ENCODE results near the gene TRIM59.
"Not testable (repeated sequence)": the region's sequence is repeated elsewhere in the genome, so short reads cannot be mapped to it uniquely, and the experiment has no call there.

The TRIM59 gene

DNA sequence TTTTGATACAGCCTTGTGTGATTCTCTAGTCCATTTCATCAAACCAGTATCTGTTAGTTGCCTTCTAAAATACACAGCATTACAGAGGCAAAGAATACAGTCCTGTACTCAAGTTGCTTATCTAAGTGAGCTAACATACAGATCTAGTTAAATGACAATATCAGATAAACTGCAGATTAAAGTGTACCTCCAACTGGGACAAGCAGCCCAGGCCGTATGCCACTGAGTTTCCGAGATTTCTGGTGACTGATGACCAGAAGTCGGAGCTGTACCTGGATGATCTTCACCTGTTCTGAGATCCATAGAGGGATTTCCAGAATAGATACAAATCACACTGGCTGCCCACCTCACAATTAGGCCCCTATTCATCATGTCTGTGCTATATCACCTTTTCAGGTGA lies 6.3 kb upstream of the TRIM59 start:
- no peak for DNase-seq (ENCODE audit: low read depth)

DNA sequence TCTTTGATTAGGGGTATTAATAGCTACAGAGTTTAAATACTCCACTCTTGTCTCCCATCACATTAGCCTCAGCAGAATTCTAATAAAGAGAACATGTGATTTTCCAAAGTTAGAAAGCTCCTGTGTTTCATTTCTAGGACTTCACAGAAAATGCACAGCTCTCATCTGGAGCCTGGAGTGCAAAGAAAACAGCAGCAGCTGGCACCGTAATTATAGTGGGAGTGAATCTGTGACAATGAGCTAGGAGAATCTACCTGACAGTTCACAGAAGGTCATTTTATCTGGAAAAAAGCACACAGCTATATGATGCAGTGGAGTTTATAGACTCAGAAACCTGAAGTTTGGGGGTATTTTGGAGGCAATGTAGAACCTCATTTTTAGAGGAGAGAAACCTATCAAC lies 5.4 kb upstream of the TRIM59 start:
- DNase-seq (ENCODE audit: low read depth): no peak

DNA sequence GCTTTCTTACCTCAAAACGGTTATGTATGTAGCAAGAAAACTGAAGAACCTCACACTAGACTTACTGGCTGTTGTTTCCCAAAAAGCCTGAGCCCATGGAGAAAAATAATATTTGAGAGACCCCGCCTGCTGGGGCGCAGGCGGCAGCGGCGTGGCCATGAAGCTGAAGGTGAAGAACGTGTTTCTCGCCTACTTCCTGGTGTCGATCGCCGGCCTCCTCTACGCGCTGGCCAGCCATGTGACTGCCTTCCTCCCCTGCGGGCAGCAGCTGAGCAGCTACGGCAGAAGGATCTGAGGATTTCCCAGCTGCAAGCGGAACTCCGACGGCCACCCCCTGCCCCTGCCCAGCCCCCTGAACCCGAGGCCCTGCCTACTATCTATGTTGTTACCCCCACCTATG lies 2.7 kb upstream of the TRIM59 start:
- not testable (repeated sequence) for DNase-seq (ENCODE audit: low read depth)

DNA sequence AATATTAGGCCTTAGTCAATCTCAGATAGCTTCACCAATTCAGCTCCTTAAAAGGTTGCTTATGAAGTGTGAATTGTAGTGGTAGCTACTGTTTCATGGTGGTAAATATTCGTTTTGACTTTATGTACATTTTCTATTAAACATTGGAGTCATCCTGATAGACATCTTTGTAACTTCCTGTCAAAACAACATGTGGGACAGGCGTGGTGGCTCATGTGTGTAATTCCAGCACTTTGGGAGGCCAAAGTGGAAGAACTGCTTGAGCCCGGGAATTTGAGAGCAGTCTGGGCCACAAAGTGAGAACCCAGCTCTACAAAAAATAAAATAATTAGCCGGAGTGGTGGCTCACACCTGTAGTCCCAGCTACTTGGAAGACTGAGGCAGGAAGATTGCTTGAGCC lies 2.0 kb upstream of the TRIM59 start:
- DNase-seq (ENCODE audit: low read depth): no peak

DNA sequence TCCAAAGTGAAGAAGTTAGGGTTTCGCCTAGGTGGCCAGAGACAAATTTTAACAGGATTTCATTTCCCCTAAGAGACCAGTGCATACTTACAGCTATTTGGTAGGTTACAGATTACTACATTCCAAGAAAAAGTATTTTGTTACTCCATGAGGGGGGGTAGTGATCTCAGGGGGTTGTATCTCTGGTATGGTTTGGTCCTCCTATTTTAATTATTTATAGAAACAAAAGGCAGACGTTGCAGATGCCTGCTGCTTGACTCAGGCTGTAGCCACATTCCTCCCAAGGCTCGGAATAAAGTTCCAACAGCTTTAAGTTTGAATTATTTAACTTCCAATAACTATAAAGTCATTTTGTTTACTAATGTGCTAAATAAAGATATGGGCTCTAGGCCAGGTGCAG lies 1.3 kb upstream of the TRIM59 start:
- peak; percentile 79 for DNase-seq (ENCODE audit: low read depth)

DNA sequence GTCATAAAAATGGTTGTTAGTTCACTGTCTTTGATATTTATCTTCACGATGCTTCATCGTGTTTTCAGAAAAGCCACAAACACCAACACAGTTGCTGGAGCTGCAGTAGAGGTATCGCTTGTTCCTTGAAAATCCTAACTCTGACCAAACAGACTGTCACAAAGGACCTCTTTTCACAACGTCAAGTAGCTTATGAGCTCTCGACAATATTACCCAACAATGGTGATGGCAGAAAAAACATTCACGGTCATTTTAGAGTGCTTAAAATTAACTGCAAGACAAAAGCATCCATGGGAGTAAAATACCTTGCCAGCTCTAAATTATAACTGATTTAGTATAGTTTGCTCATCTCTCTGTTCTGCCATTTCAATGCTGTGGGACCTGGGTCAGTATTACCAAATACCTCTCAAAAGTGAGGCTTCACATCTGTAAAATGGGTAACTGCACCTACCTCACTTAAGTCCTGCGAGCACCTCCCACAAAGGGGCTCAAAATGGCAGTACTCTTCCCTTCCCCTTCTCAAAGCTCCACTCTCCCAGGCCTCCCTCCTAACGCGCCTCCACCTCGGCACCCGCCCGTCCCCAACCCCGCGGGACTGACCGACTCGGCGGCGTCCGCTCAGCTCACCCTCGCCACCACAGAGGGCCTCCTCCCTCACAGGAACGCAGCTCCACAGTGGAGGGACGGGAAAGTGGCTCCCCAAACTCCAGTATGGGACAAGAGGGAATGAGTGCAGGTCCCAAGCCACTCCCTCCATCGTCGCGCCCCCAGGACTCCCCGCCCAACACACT lies 546 bp downstream of the TRIM59 start:
- DNase-seq (ENCODE audit: low read depth): no peak

DNA sequence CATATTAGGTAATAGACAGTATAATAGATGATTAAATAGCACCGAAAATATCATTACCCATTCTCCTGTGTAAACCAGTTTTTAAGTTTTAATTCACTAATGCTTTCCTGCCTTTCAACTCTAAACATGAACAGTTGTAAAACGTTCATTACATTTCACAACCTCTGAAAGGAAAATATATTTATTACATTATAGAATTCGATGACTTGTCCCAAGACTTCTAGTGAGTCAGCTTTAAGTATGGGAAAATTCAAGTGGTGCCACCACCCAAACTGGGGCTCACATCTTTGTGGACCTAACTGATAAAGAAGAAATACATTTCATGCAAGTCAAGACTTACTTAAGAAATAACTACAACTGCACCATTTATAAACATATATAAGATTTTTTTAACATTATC lies 2.0 kb downstream of the TRIM59 start:
- no peak for DNase-seq (ENCODE audit: low read depth)

DNA sequence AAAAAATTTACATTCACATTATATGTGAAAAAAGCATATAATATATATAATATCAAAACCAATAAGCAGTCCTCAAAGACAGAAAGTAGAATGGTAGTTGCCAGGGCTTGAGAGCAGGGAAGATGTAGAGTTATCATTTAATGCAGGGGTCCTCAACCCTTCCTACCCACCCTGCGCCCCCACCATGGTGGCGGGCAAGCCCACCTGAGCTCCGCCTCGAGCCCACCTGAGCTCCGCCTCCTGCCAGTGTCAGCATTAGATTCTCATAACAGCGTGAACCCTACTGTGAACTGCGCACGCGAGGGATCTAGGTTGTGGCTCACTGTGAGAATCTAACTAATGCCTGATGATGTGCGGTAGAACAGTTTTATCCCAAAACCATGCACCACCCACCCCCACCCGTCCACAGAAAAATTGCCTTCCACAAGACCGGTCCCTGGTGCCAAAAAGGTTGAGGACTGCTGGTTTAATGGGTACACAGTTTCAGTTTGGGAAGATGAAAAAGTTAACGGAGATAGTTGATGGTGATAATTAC lies 3.0 kb downstream of the TRIM59 start:
- no peak for DNase-seq (ENCODE audit: low read depth)

DNA sequence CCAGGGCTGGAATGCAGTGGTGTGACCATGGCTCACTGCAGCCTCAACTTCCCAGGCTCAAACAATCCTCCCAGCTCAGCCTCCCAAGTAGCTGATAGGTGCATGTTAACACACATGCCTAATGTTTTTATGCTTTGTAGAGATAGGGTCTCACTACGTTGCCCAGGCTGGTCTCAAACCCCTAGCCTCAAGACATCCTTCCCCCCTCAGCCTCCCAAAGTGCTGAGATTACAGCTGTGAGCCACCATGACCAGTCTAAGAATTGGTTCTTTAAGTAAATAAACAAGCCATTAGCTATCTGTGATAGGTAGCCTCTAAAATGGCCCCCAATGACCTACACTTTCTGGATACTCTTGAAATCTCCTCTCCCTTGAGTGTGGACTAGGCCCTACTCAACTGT lies 3.7 kb downstream of the TRIM59 start:
- no peak for DNase-seq (ENCODE audit: low read depth)

DNA sequence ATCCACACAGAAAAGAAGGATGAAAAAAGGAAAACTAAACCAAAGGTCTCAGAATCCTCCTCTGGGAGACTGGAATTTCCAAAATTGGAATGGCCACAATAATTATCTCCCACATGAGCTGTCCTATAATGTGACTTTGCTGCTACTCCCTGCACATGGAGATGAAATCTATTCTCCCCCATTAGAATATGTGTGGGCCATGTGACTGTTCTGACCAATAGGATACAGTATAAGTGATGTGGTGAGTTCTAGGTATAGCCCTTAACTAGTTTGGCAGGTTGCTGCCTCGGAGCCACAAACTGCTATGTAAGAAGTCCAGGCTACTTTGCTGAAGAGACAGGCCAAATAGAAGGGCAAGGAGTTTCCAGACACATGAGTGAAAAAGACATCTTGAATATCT lies 5.2 kb downstream of the TRIM59 start:
- no peak for DNase-seq (ENCODE audit: low read depth)

DNA sequence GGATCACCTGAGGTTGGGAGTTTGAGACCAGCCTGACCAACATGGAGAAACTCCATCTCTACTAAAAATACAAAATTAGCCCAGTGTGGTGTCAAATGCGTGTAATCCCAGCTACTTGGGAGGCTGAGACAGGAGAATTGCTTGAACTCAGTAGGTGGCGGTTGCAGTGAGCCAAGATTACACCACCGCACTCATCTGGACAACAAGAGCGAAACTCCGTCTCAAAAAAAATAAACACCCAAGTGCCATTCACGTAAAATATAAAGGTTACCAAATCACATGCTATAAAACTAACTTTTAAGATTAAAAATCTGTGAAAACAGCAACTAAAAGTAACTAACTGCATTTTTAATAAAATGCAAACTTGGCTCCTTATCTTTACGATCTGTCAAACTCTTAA lies 8.9 kb downstream of the TRIM59 start:
- no peak for DNase-seq (ENCODE audit: low read depth)

DNA sequence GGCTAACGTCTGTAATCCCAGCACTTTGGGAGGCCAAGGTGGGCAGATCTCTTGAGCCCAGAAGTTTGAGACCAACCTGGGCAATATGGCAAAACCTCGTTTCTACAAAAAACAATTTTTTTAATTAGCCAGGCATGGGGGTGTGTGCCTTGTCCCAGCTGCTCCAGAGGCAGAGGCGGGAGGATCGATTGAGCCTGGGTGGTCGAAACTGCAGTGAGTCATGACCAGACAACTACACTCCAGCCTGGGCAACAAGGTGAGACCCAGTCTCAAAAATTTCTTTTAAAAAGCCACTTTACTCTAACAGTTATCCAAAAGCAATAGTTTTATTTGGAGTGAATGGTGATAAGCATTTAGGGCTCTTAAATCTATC lies 12.5 kb downstream of the TRIM59 start:
- no peak for DNase-seq (ENCODE audit: low read depth)

DNA sequence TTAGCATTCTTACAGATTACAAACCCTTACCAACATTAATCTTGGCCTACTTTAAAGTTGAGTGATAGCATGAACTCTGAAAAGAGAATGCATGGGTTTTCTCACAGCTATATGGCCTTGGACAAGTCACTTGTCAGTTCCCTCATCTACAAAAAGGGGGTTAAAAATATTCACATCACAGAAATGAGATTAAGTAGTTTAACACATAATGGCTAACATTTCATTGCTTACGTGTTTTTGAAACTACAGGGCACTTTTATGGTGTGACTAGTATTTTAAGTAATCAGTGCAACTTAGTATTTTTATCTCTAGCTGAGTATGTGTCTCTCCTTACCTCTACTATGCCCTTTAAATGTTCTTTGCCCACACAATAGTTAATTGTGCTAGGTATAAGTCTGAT lies 13.8 kb downstream of the TRIM59 start:
- DNase-seq (ENCODE audit: low read depth): no peak

DNA sequence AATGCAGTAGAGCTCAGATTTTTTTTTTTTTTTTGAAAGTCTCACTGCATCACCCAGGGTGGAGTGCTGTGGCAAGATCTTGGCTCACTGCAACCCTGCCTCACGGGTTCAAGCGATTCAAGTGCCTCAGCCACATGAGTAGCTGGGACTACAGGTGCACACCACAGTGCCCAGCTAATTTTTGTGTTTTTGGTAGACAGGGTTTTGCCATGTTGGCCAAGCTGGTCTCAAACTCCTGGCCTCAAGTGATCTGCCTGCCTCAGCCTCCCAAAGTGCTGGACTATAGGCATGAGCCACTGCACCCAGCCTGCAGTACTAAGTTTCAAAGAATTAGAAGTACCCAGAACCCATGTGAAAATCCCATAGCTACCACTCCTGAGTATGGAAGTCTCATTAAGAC lies 14.5 kb downstream of the TRIM59 start:
- DNase-seq (ENCODE audit: low read depth): no peak

DNA sequence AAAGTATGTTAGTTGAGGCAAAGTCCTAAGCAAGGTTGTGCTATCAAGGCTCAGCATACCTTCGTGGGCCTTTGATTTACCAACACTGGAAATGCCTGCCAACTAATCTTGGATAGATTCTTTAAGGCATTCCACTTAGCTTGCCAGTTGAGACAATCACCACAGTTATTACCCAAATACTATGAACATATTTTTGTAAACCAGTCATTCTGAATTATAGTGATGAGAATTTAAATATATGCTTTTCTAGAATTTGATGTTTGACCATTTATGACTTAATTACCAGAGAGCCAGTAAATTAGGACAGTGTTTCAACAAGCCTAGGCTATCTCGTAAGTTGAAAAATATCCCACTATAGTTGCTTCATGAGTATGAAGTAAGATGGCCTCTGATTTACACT lies 15.5 kb downstream of the TRIM59 start:
- no peak for DNase-seq (ENCODE audit: low read depth)

DNA sequence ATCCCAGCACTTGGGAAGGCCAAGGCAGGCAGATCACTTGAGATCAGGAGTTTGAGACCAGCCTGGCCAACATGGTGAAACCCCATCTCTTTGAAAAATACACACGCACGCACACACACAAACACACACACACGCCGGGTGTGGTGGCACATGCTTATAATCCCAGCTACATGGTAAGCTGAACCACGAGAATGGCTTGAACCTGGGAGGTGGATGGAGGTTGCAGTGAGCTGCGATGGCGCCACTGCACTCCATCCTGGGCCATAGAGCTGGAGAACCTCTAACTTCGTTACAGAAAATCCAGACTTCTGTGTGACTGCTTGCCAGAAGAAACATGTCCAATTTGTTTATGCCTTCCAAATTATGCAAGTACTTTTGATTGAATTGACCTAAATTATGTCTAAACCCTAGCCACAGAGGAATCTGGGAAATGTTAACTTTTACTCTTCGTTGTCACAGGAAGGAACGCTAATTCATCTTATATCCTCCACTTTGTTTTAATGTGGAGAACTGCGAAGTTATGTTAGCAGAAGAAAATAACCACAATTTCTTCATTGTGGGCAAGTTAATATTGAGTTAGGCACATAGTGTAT lies 21.7 kb downstream of the TRIM59 start:
- DNase-seq (ENCODE audit: low read depth): no peak

DNA sequence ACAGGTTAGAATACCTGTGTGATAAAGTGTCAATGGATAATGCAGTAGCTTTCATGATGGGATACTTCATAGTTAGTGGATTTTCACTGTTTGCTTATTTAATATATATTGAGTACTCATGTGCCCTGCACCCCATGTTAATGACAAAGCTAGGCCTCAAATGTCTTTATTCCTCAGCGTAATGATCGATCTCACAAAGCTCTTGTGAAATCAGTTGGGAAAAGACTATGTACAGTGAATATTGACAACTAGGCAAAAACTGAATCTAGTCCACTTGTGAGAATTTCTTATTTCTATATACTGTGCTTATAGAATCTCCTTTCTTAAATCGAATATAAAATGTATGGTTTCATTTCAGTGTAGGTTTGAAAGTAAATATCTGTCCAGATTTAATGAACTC lies 32.3 kb downstream of the TRIM59 start:
- DNase-seq (ENCODE audit: low read depth): no peak

DNA sequence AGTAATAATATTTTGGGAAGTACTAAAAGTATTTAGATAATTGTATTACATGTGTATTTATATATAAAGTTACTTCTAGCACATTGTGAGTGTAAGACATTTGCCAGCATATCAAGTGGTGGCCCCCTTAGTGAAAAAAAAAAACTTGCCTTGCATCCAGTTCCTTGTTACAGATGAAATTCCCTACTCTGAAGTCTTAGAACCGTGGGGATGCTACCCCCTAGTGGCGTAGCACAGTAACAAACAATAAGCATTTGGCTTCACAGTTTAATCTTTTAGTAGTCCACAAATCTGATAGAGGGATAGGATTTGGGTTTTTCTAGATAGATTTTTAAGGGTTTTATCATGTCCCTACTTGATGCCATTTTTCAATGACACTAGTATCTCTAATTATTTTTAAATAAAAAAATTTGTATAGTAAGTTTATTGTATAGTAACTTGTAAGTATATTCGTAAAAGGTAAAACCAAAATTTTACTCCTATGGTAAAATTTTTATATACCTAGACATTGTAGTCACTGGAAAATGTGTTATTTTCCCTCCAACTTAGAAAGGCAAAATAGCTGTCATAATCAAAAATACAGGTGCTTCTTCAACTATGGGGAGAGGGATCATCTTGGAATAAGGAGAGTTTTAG lies 35.9 kb downstream of the TRIM59 start:
- no peak for DNase-seq (ENCODE audit: low read depth)

DNA sequence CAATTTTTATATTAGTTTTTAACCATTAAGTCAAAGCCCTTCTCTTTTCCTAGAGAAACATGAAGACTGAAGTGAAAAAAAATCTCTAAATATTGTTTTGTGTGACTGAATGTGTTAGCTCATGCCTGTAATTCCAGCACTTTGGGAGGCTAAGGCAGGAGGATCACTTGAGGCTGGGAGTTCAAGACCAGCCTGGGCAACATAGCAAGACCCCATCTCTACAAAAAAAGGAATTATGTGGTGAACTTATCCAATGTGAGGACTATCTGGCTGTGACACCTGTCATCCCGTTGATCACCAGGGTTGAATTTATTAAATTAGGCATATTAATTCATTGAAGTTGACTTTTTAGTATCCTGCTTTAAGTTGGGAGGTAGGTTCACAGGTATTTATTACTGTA lies 37.1 kb downstream of the TRIM59 start:
- DNase-seq (ENCODE audit: low read depth): no peak

DNA sequence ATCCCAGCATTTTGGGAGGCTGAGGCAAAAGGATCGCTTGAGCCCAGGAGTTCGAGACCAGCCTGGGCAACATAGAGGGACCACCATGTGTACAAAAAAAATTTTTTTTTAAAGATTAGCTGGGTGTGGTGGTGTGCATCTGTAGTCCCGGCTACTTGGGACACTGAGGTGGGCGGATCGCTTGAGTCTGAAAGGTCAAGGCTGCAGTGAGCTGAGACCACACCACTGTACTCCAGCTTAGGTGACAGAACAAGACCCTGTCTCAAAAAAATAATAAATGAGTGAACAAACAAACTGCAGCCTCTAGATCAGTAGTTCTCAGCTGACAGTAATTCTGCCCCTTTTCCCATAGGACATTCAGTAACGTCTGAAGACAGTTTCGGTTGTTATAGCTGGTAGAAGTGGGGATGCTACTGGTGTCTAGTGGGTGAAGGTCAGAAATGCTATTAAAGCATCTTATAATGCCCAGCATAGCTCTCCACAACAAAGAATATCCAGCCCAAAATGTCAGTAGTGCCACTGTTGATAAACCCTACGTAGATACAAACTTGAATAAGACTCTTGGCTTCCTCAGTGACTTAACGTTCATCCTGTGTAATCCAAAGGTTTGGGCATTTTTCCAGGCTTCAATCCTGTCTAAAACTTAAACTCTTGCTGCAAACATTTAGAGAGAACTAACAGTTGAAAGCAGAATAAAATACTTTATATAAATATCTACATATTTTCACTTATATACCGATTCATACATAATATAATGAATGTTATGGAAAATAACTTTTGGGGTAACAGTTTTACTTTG lies 39.6 kb downstream of the TRIM59 start:
- no peak for DNase-seq (ENCODE audit: low read depth)

DNA sequence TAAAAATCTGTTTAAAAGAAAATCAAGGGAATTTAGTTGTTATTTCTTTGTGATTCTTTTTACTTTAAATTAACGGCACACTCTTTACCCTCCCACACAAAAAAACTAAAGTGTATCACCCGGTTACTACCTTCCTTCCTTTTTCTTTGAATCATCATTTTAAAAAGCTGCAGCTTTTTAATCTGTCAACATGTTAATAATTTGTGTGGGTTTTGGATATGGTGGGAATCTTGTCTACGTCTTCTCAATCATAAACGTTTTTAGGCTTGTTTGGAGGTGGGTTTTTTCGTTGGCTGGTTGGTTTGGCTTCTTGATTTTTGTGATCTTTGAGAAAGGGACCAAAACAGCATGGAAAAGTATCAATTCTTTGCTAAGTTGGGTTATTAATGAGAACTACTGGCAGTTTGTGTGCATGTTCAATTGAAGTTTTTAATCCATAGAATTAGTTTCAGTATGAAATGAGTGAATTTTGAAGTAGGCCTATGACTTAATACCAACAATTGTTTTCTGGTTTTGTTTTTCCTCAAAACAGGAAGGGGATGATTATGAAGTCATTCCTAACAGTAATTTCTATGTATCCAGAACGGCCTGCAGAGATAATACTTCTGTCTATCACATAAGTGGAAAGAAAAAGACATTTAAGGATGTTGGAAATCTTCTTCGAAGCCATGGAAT lies 45.7 kb downstream of the TRIM59 start:
- DNase-seq (ENCODE audit: low read depth): no peak

DNA sequence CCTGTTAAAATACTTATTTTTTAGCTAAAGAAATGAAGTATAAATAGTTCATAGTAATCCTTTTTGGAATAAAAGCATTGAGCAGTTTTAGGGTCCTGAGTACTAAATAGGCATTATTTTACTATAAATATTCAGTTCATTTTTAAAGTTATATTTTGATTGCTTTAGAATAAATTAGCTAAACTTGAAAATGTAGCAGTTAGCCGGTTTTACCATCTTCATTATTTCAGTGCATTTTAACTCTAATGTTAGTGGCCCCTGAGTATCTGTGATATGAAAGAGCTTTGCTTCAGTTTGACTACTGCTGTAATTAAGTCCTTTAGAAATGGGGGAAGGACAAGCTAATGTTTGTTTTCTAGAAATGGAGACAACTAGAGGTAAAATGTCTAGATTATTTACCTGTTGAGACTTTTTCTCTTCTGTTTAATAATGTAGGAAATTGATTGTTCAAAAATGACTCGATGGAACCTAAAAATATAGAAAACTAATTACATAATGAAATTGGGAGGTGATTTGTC lies 46.5 kb downstream of the TRIM59 start:
- no peak for DNase-seq (ENCODE audit: low read depth)
